Muscle of leg (tissue), 11 donors: ENCODE measurements around the gene TEDC2. TPM values are rescaled to one million over a fixed set of nuclear protein-coding genes. Genes with fewer than 3 reads are reported as not detected.
A peak's percentile ranks its signal among the peaks of the same experiment; 100 is the strongest.

Experiments used
- DNase-seq: peaks from one replicate; pipeline ENCODE4 v3.0.0; 2013
- H3K27ac ChIP-seq: one replicate; pipeline ENCODE4 v1.5.1; 2013; ENCODE audit warnings: mild to moderate bottlenecking, low read length, control low read depth
- H3K27me3 ChIP-seq: one replicate; pipeline ENCODE4 v1.6.1; 2013; ENCODE audit warnings: low read length; ENCODE audit not compliant: control insufficient read depth, insufficient read depth
- H3K36me3 ChIP-seq: one replicate; pipeline ENCODE4 v1.6.1; 2013; ENCODE audit warnings: low read length; ENCODE audit not compliant: control insufficient read depth, insufficient read depth
- H3K4me1 ChIP-seq: one replicate; pipeline ENCODE4 v1.6.1; 2013; ENCODE audit warnings: low read length; ENCODE audit not compliant: control insufficient read depth, insufficient read depth
- H3K4me3 ChIP-seq: one replicate; pipeline ENCODE4 v1.5.1; 2013; ENCODE audit warnings: low read length, control low read depth
- H3K9me3 ChIP-seq: replicated peaks from 2 replicates; pipeline ENCODE4 v1.6.1; 2013; ENCODE audit warnings: low read depth, low read length; ENCODE audit not compliant: control insufficient read depth
- WGBS: methylation state at CpG from one replicate; pipeline ENCODE4 v1.1.5; 2013; ENCODE audit warnings: missing lambda C conversion rate; ENCODE audit not compliant: insufficient coverage; 5-methylcytosine and 5-hydroxymethylcytosine counted together
- polyA plus RNA-seq, 8 donors: library from polyadenylated mRNA; unstranded; fragments of 120-200 nt; gene quantifications; one replicate each; pipeline versions ENCODE4 v1.2.1 to v1.2.3, GENCODE V29; 2013; ENCODE audit warnings: inconsistent platforms in 1 of 8, low replicate concordance in 1 of 8; ENCODE audit not compliant: insufficient read length in 8 of 8, insufficient read depth in 1 of 8
- total RNA-seq: library from RNA; stranded (reverse); fragments of 120-200 nt; gene quantifications from one replicate; pipeline ENCODE4 v1.2.4, GENCODE V29; 2013

Gene TEDC2
- total and polyA plus RNA-seq, 9 donors = 4.4 to 6.6 (median 5.4) TPM

DNA sequence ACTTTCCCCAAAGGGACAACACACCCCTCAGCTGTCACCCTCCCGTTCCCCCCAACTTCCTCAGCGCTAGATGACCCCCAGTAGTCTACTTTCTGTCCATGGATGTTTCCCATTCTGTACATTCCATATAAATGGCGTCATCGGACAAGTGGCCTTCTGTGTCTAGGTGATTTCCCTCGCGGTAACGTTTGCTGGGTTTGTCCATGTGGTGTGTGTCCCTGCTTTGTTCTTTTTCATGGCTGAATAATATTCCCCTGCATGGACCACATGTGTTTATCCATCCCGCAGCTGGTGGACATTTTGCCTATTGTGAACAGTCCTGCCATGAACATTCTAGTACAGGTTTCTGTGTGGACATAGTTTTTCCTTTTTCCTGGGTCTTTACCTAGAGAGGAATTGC lies 7.3 kb upstream of the TEDC2 start:
- Histone ChIP-seq H3K4me3 (no peak overlapping the region), H3K36me3 (peaks cover 85% of the 10 kb centered on the region), H3K4me1 (no peaks in the 10 kb centered on the region), H3K9me3 (no peaks in the 10 kb centered on the region), H3K27me3 (no peaks in the 10 kb centered on the region), H3K27ac (no peak overlapping the region)
- 89% methylated on average over 5 of the region's 8 CpGs for WGBS
- DNase-seq = no peak

DNA sequence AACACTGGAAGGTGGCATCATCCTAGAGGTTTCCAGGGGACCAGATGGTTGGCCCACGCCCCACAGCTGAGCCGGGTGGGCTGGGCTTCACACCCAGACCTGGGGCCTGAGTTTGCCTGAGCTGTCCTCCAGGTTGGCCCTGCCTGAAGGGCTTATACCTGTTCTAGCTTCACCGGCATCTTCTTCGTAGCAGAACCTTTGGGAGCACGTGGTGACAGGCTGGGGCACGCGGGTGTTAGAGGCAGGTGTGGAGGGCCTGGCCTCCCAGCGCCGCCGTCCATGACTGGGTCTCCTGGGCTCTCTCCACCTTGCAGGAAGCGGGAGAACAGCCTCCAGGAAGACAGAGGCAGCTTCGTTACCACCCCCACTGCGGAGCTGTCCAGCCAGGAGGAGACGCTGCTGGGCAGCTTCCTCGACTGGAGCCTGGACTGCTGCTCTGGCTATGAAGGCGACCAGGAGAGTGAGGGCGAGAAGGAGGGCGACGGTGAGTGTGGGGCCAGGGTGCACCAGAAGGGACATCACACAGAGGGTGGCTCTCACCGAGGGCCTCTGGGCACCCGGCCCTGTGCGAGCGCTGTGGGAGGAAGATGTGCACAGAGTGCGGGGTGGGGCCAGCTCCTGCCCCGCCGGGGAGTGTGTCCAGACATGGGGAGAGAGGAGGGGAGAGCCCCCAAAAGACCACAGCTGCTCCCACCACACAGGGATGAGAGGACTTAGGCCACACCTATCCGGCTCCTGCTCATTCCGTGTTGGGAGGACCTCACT lies 4.6 kb upstream of the TEDC2 start:
- H3K36me3 ChIP-seq = peaks cover 64% of the 10 kb centered on the region
- H3K27me3 ChIP-seq = no peaks in the 10 kb centered on the region
- DNase-seq = no peak
- H3K4me3 ChIP-seq = no peak overlapping the region
- no peaks in the 10 kb centered on the region for H3K9me3 ChIP-seq
- WGBS = 93% methylated on average over 24 of the region's 28 CpGs
- H3K4me1 ChIP-seq = peaks cover 12% of the 10 kb centered on the region
- H3K27ac ChIP-seq = no peak overlapping the region

DNA sequence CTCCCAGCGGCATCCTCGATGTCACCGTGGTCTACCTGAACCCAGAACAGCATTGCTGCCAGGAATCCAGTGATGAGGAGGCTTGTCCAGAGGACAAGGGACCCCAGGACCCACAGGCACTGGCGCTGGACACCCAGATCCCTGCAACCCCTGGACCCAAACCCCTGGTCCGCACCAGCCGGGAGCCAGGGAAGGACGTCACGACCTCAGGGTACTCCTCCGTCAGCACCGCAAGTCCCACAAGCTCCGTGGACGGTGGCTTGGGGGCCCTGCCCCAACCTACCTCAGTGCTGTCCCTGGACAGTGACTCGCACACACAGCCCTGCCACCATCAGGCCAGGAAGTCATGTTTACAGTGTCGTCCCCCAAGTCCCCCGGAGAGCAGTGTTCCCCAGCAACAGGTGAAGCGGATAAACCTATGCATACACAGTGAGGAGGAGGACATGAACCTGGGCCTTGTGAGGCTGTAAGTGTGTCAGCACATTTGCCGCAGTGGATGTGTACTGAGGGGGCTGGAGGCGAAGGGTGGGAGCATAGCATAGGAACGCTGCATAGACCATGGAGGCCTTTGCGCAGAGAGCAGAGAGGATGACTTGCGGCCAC lies 3.3 kb upstream of the TEDC2 start:
- WGBS = 90% methylated on average over 20 of the region's 21 CpGs
- Histone ChIP-seq H3K27me3 (no peaks in the 10 kb centered on the region), H3K4me1 (peaks cover 20% of the 10 kb centered on the region), H3K9me3 (no peaks in the 10 kb centered on the region), H3K4me3 (no peak overlapping the region), H3K36me3 (peaks cover 56% of the 10 kb centered on the region), H3K27ac (no peak overlapping the region)
- no peak for DNase-seq

DNA sequence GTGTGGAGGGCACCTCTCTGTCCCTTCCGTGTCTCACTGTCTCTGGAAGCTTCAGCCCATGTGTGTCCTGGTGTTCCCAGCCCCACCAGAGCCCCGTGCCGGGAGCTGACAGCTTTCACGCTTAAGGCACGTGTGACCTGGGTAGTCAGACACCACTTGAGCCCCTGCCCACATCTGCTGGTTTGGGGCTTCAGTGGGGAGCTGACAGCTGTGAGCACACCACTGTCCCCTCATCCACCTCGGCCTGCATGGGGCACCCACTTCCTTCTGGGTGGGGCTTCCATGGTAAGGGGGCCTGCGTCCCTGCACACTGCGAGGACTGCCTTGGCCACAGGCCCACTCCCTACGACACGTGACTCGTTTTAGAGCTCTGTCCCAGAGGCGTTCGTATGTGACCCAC lies 2.6 kb upstream of the TEDC2 start:
- Histone ChIP-seq H3K4me3 (no peak overlapping the region), H3K9me3 (no peaks in the 10 kb centered on the region), H3K27me3 (no peaks in the 10 kb centered on the region), H3K36me3 (peaks cover 53% of the 10 kb centered on the region), H3K4me1 (peaks cover 20% of the 10 kb centered on the region), H3K27ac (no peak overlapping the region)
- DNase-seq = no peak
- WGBS = 53% methylated on average over 9 of the region's 13 CpGs

DNA sequence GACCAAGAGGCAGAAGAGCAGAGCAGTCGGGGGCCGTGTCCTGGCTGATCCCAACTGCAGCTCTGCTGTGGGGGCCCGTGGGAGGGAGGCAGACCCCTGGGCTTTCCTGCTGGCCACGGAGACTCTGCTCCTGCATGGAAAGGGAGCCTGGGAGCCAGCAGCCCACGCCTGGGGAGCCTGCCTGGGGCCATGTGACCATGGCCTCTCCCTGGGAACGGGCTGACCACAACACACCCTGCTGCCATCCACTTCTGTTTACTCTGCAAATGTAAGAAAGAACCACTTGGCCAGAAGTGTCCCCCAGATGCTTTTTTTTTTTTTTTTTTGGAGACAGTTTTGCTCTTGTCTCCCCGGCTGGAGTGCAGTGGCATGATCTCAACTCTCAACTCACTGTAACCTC lies 2.0 kb upstream of the TEDC2 start:
- peaks cover 46% of the 10 kb centered on the region for H3K36me3 ChIP-seq
- peaks cover 20% of the 10 kb centered on the region for H3K4me1 ChIP-seq
- no peak for DNase-seq
- H3K9me3 ChIP-seq = no peaks in the 10 kb centered on the region
- no peak overlapping the region for H3K27ac ChIP-seq
- H3K27me3 ChIP-seq = no peaks in the 10 kb centered on the region
- no peak overlapping the region for H3K4me3 ChIP-seq
- 56% methylated on average over 5 of the region's 7 CpGs for WGBS

DNA sequence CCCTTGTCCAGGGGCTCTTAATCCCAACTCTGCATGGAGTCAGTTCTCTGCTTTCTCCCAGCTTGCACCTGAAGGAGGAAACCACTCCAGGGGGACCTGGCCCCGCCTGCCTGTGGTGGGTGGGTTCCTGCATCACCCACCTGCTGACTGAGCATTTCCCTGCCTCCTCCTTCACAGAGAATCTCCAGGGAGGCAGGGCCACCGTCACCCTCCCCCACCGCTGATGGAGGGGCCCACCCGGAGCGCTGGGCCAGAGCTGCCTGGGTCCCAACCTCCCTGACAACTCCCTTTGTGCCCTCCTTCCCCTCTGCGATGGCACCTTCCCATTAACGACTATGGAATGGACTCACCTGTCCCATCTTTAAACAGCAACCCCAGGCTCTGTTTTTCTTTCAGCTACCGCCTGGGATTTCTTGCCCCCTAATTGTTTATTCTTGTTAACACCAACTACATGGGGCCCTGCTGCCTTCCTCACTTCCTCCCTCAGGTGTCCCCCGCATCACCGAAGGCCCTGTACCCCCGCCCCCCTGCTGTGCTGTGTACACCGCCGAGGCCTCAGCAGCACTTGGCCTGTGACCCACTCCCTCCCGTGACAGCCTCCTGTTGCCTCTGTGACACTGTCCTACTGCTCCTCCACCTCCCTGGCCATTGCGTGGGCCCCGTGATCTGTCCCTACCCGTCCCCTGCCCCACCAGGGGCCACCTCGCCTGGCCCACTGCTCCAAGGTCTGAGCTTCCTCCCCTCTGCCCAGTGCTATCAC lies 842 bp upstream of the TEDC2 start:
- H3K36me3 ChIP-seq = peaks cover 35% of the 10 kb centered on the region
- peaks cover 20% of the 10 kb centered on the region for H3K4me1 ChIP-seq
- H3K4me3 ChIP-seq = peak overlapping the region; percentile 62
- peak overlapping the region; percentile 59 for H3K27ac ChIP-seq
- no peaks in the 10 kb centered on the region for H3K9me3 ChIP-seq
- no peaks in the 10 kb centered on the region for H3K27me3 ChIP-seq
- DNase-seq = no peak
- WGBS = 11% methylated on average over 14 of the region's 18 CpGs

DNA sequence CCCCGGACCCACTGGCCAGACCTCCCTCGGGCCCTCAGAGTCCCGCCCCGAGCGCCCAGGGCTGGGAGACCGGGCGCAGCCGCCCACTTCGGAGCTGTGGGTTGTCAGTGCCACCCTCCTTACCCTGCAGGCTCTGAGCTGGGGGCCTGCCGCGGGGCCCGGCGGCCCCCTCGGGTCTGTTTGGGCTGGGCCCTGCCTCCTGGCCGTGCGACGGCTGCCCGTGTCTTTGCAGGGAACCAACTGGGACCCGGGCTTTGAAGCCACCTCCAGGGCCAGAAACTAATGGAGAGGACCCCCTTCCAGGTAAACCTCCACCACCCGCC lies 443 bp downstream of the TEDC2 start:
- under 1% methylated on average over 13 of the region's 20 CpGs for WGBS
- peaks cover 23% of the 10 kb centered on the region for H3K36me3 ChIP-seq

DNA sequence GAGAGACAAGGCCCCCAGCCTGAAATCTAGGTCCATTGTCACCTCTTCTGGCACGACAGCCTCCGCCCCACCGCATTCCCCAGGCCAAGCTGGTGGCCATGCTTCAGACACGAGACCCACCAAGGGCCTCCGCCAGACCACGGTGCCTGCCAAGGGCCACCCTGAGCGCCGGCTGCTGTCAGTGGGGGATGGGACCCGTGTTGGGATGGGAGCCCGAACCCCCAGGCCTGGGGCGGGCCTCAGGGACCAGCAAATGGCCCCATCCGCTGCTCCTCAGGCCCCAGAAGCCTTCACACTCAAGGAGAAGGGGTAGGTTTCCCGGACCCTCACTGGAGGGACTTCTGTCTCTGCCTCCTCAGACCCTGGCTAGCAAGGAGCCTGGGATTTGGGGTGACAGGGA lies 1.0 kb downstream of the TEDC2 start:
- peaks cover 20% of the 10 kb centered on the region for H3K4me1 ChIP-seq
- H3K27ac ChIP-seq = no peak overlapping the region
- peaks cover 17% of the 10 kb centered on the region for H3K36me3 ChIP-seq
- 81% methylated on average over 6 of the region's 13 CpGs for WGBS
- no peak overlapping the region for H3K4me3 ChIP-seq
- H3K9me3 ChIP-seq = no peaks in the 10 kb centered on the region
- DNase-seq = no peak
- H3K27me3 ChIP-seq = no peaks in the 10 kb centered on the region

More for the DNA sequence above, 443 bp downstream of the TEDC2 start:
- Histone ChIP-seq H3K9me3 (no peaks in the 10 kb centered on the region), H3K27ac (no peak overlapping the region), H3K4me3 (peak overlapping the region; percentile 62), H3K4me1 (peaks cover 20% of the 10 kb centered on the region), H3K27me3 (no peaks in the 10 kb centered on the region)
- DNase-seq = no peak

DNA sequence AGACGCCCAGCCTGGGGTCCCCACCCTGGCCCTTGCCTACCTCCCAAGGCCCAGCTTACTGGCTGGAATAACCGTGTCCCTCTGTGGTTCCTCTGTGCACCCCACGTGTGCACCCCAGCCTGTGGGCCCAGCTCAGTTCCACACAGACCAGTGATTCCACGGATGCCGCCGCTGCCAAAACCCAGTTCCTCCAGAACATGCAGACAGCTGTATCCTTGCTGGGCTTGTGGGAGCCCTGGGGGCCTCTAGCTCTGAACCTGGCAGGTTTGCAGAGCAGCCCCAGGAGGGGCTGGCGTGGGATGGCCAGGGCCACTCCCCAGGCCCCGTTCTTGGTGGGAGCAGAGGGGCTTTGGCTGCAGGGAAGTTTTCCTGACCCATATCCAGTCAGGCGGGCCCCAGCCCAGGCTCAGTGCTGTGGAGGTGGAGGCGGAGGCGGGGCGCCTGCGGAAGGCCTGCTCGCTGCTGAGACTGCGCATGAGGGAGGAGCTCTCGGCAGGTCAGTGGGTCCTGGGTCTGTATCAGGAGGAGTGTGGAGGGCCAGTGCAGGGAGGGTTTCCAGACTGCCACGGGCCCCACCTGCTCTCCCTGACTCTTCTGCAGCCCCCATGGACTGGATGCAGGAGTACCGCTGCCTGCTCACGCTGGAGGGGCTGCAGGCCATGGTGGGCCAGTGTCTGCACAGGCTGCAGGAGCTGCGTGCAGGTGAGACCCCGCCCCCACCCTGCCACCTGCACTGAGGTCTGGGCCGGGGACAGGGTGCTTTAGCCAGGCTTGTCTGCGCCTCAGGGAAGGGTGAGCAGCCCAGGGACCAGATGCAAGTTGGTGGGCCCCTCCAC lies 2.3 kb downstream of the TEDC2 start:
- DNase-seq = no peak
- Histone ChIP-seq H3K4me1 (peaks cover 25% of the 10 kb centered on the region), H3K36me3 (peaks cover 4% of the 10 kb centered on the region), H3K27ac (no peak overlapping the region), H3K4me3 (no peak overlapping the region), H3K27me3 (no peaks in the 10 kb centered on the region), H3K9me3 (no peaks in the 10 kb centered on the region)
- 92% methylated on average over 20 of the region's 23 CpGs for WGBS

DNA sequence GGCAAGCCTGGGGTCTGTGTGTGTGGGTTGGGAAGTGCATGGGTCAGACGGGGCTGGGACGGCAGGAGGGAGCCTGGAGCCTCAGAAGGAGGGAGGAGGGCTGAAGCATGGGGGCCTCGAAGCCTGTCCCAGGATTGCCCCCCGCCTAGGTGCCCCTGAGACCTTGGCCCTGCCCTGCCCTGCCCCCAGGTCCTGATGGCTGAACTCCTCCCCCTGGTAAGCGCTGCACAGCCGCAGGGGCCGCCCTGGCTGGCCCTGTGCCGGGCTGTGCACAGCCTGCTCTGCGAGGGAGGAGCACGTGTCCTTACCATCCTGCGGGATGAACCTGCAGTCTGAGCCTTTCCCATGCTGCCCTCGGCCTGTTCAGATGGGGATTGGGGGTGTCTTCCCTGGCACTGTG lies 4.4 kb downstream of the TEDC2 start:
- no peak overlapping the region for H3K4me3 ChIP-seq
- DNase-seq = no peak
- no peaks in the 10 kb centered on the region for H3K9me3 ChIP-seq
- 67% methylated on average over 11 of the region's 12 CpGs for WGBS
- peaks cover 4% of the 10 kb centered on the region for H3K27me3 ChIP-seq
- H3K4me1 ChIP-seq = peaks cover 34% of the 10 kb centered on the region
- peaks cover 3% of the 10 kb centered on the region for H3K36me3 ChIP-seq
- no peak overlapping the region for H3K27ac ChIP-seq
